22Rv1 (cell line): Measurements from ENCODE around the gene TSPAN4.

ENCODE experiments used
- H3K27ac ChIP-seq: fragments of 450-650 bp; 2 replicates; pipeline ENCODE4 v1.5.1; 2017
- ZFX ChIP-seq: fragments of 450-650 bp; IDR thresholded peaks from 2 replicates; pipeline ENCODE4 v1.6.1; 2017; ENCODE audit warnings: antibody characterized with exemption, borderline replicate concordance
- TF ChIP-seq, protein P1 (sequence below): fragments of 450-650 bp; IDR thresholded peaks from 2 replicates; pipeline ENCODE4 v1.5.1; 2017; ENCODE audit warnings: mild to moderate bottlenecking

The TSPAN4 gene

DNA sequence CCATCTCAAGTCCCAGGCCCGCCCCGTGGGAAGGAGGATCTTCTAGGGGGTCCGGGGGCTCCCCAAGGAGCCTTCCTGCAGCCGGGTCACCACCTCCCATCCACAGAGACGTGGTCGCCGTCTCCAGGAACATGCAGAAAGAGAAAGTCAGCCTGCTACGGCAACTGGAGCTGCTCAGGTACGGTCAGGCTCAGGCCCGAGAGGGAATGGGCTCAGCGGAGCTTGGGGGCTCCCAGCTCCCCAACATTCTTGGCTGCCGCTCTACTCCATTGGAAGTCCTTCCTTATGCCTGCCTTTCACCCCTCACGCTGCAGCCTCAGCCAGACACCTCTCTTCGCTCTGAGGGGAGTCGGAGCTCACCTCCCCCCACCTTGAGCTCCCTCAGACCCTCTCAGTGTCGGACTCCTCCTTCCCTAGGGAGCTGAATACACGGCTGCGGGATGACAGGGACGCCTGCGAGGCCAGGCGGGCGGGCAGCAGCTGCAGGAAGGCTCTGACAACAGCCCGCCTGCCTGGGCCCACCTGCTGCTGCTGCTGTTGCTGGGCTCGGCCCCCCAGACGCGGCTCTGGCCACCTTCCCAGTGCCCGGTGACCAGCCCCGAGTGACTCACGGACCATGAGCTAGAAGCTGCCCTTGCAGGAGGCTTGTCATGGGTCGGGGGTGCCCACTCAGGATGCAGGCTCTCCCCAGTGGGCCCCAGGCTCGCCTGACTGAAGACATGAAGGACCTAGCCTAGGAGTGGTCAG is 11.4 kb upstream of the TSPAN4 start:
- TF ChIP-seq ZFX = no peak
- TF ChIP-seq, protein P1, sequence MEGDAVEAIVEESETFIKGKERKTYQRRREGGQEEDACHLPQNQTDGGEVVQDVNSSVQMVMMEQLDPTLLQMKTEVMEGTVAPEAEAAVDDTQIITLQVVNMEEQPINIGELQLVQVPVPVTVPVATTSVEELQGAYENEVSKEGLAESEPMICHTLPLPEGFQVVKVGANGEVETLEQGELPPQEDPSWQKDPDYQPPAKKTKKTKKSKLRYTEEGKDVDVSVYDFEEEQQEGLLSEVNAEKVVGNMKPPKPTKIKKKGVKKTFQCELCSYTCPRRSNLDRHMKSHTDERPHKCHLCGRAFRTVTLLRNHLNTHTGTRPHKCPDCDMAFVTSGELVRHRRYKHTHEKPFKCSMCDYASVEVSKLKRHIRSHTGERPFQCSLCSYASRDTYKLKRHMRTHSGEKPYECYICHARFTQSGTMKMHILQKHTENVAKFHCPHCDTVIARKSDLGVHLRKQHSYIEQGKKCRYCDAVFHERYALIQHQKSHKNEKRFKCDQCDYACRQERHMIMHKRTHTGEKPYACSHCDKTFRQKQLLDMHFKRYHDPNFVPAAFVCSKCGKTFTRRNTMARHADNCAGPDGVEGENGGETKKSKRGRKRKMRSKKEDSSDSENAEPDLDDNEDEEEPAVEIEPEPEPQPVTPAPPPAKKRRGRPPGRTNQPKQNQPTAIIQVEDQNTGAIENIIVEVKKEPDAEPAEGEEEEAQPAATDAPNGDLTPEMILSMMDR = no peak
- H3K27ac ChIP-seq = peak overlapping the region; percentile 96

DNA sequence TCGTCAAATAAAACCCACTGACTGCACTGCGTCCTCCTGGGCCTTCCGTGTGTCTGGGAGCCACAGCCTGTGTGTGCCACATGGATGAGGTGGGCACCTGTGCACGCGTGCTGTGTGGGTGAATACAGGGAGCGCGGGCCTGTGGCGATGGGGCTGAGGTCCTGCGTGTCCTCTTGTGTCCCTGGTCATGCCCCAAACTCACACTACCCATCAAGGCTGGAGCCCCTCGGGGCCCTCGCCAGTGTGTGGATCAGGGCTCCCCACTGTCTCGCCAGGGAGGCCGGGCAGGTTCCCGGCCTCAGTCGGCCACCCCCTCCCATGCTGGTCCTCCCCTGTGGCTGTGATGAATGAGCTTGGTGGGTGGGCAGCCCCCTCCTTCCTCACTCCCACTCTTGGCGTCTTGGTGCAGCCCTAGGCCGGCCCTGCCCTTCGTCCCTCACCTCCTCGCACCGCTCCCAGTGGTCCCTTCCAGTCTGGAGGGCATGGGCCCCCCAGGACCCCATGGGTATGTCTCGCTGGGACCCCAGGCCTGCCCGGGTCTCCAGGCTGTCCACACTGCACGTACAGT is 10.6 kb upstream of the TSPAN4 start:
- TF ChIP-seq ZFX = no peak
- TF ChIP-seq, protein P1 = no peak
- H3K27ac ChIP-seq = peak overlapping the region; percentile 96

DNA sequence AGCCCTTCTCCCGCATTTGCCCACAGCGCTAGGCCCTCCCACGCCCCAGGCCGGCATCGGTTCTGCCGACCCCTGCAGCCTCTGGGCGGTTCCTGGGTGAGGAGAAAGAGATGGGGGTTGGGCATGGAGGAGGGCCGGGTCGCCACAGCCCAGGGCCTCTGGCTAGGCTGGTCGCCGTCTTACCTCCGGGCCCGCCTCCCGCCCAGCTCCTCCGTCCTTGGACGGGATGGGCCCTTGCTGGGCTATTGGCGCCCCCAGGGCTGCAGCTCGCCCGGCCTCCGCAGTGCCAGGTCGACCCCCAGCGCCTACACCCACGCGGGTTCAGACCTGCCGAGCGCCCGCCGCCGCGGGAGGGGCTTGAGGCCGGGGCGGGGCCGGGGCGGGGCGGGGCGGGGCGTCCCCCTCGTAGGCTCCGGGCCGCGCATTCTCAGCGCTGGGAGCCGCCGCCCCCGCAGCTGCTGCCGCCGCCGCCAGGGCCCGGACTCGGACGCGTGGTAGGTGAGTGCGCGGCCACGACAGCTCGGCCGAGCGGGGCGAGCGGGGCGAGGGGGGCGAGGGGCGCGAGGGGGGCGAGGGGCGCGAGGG is 10.0 kb upstream of the TSPAN4 start, which contains the start of gene CD151:
Gene CD151 (plus strand): TSS at position 424 of the 585 bp plus-strand sequence. CDS start 3,118 bp downstream, outside the sequence.
- H3K27ac ChIP-seq = peak within 1 kb of the TSS; percentile 96
- TF ChIP-seq ZFX = no peak
- TF ChIP-seq, protein P1 = no peak

DNA sequence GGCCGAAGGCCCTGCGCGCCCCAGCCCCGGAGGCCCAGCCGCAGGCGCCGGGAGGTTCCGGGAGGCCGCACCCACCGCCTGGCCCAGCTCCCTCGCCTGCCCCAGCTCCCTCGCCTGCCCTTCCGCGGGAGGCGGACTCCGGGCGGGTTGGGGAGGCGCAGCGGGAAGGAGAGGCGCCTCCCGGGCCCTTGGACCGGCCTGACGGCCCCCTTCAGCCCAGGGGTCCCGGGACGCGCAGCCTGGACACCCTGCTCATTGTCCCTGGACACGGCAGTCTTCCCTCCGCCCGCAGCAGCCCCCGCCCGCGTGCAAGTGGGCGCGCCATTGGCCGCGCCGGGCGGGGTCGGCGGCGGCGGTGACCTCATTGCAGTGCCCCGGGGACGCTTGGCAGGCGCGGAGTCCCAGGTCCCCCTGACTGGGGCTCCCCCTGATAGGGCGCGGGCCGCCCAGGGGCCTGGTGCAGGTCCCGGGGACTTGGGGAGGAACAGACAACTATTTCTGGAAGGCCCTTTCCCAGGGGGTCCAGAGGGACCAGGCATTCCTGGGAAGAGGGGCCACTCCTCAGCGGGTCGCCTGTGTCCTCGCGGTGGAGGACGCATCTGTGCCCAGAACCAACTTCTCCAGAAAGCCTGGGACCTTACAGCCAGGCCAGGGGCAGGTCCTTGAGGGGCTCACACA is 9.4 kb upstream of the TSPAN4 start:
- H3K27ac ChIP-seq = peak overlapping the region; percentile 96
- TF ChIP-seq, protein P1 = no peak
- no peak for TF ChIP-seq ZFX

DNA sequence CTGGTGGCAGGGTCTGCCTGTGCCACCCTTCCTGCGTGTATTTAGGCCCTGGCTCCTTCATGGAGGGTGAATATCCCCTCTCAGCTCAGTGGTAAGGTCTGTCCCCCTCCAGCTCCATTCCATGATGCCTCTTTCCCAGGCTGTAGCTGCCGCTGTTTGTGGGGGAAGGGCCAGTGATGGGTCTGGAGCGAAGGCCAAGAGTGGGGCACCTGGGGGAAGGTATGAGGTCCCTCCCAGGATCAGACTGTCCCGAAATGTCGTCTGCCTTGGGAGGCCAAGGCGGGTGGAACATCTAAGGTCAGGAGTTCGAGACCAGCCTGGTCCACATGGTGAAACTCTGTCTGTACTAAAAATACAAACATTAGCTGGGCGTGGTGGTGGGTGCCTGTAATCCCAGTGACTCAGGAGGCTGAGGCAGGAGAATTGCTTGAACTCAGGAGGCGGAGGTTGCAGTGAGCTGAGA is 8.8 kb upstream of the TSPAN4 start:
- H3K27ac ChIP-seq = peak overlapping the region; percentile 96
- TF ChIP-seq, protein P1 = no peak
- no peak for TF ChIP-seq ZFX

DNA sequence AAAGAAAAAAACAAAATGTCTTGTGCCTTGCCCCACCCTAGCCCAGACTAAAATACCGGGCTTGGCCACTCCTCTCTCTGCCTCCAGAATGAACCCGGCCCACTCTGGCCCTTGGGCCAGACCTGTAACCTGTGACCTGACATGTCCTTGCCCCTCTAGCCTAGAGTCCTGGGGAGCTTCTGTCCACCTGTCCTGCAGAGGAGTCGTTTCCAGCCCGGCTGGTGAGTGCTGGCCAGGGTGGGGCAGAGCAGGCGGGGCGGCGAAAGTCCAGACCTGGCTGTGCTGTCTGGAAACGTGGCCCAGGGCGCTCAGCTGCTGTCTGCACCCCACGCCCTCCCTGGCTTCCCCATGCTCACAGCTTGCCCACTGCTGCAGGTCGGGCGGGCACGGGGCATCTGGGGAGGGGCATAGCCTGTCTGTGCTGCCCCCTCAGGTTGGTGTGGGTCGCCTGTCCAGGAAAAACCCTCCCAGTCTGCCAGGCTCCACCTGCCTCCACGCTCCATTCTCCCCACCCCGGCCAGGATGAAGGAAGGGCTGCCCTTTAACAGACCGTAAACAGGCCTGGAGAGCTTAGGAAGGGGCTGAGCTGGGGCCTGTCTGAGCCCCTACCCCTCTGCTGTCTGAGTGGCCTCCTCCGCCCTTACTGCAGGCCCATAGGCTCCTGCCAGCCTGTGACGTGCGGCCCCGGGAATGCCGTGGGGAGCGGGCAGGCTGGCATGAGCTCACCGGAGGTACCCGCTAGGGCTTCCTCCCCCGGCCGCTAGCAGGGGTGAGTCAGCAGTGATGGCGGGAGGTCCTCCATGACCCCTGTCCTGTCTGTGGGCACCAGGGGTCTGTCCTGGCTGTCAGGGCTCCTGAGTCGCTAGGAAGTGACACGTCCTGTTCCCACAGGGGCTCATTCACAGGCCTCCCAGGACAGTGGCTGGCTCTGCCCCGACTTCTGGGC is 8.0 kb upstream of the TSPAN4 start:
- TF ChIP-seq ZFX = no peak
- TF ChIP-seq, protein P1 = no peak
- H3K27ac ChIP-seq = peak overlapping the region; percentile 96
